ENCODE results near the gene CFAP54. TPM values are rescaled to one million over a fixed set of nuclear protein-coding genes. Genes with fewer than 3 reads are reported as not detected.

Gene CFAP54
- polyA plus RNA-seq, 3 donors = 2.1 to 2.3 (median 2.2) TPM

DNA sequence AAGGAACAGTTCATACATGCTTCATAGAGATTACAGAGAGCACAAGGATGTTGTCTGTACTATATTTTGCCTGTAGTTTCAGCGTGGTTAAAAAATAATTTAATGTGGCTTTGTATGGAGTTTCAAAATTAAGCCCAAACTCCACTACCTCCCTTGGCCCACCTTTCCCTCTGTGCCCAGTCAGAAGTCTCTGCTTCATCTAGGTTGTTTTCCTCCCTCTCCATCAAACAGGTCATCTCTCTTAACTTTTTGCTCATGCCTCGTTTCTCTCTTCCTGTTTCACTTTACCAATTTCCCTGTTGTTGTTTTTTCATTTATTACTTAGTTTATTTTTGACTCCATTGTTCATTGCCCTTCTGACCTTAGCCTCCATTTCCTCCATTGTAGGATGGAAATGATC, 322.8 kb downstream of the CFAP54 start:
- DNase-seq (ENCODE audit: low read depth in 3 of 3, low spot score in 2 of 3) = no peak

DNA sequence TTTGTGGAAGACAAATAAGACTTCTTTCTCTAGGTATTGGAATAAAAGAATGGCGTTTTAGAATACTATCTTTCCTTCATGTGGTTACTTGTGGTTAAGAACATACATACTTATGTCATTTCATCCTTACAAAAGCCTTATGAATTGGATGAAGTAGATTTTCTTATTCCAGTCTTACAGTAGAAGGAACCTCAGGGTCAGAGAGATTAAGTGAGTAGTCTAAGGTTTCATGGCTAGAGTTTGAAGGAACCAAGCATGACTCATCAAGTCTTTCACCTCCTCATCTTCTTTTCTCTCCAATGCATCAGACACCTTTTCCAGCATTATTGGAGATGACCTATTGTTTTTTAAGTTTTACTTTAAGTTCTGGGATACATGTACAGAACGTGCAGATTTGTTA, 324.8 kb downstream of the CFAP54 start:
- DNase-seq (ENCODE audit: low read depth in 3 of 3, low spot score in 2 of 3) = no peak

DNA sequence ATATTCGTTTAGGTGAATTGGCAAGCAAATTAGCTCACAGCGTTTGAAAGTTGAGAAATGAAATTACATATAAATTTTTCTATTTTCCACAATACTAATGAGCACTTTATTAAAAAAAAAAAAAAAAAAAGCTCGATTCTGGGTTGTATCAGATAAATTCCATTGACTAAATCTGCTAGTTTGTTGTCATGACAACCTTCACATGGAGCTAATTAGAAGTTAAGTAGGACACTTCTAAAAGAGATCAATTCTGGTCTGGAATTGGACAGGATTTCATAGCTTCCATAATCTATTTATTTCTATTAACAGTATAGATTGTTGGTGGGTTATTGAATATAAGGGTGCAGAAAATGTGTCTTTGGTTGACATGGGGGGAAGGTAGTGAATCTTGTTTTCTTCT, 332.2 kb downstream of the CFAP54 start:
- no peak for DNase-seq (ENCODE audit: low read depth in 3 of 3, low spot score in 2 of 3)

DNA sequence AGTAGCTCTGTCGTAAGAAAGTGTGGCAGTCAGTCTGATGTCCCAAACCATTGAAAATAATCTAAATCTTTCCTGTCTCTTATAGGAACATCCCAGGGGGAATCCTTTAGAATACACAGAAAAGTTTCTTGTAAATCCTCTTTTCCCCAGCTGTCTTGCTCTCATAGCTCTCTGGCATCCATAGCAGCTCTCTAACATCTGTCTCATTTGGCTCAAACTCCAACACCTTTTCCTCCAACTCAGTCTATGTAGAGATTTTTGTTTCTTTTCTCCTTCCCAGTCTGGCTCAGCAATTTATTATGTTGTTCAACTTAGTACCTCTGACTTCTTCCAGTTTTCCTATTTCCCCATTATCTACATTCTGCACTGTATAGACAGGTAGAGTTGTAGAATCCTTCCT, 333.3 kb downstream of the CFAP54 start:
- DNase-seq (ENCODE audit: low read depth in 3 of 3, low spot score in 2 of 3) = no peak

DNA sequence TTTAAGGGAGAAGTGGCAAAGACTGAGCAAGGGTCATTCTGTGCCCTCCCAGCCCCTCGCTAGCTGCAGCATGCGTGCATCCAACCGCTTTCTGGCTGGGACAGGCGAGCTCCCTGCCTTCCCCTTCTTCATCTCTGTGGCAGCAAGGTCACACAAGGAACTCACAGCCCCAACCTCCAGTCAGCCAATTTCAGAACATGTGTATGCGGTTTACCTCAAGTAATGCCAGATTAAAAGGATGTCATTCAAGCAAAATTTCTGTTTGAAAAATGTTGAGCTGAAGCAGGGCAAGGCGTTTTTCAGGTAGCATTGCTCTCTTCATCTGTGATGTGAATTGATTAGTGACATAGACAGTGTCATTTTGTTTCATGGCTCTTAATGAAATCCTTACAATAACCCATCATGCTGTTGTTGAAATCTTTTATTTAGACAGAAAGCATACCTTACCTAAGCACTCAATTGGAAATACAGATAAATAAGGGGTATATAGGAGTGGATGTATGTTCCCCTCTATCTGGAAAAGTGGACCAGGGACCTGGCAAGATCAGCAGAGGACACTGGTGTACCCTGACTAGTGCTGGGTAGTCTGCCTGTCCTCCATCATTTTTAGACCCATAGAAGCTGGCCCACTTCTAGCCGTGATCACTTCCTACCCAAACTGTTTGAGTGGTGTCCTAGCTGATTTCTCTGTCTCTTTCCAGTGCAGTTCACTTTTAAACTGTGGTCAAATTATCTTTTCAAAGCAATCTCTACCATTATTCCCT, 334.9 kb downstream of the CFAP54 start:
- no peak for DNase-seq (ENCODE audit: low read depth in 3 of 3, low spot score in 2 of 3)

DNA sequence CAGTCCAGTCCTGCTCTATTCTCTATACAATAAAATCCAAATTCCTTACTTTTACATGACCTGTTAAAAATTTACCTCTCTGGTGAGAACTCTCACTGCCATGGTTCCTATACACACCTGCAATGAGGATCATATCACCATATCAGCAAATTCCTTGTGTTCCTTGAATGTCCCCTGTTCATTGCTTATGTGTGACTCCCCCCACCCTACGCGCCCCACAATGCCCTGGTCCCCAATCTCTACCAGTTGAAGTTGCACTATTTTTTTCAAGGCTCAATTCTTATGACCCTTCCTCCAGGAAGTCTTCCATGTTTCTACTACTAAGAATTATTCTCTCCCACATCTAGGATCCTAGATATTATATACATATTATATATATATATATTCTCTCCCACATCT, 335.5 kb downstream of the CFAP54 start:
- DNase-seq (ENCODE audit: low read depth in 3 of 3, low spot score in 2 of 3) = no peak

DNA sequence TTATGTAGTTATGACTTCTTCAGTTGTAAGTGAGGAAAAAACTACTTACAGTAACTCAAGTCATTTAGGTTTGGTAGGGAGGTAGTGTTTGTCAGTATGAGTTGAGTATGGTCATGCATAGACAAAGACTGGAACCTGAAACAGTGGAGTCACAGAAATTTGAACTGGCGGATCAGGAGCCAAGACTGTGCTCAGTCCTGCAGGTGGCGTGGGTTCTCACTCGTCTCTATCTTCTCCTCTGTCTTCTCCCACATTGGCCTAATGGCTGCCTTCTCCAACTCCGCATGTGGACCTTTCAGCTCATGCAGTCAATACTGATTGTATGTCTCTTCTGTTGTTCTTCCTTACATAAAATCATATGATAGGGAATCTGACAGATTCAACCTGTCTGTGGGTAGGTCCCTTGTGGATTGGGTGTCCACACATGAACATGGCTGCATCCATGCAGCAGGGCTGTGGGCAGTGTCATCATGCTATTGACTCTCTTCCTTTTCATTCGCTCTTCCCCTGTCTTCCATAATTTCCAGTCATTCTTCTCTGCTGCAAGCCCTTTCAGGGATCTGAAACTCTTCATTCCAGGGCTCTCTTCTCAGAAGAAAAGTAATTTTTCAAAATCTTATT, 338.9 kb downstream of the CFAP54 start:
- DNase-seq (ENCODE audit: low read depth in 3 of 3, low spot score in 2 of 3) = no peak

DNA sequence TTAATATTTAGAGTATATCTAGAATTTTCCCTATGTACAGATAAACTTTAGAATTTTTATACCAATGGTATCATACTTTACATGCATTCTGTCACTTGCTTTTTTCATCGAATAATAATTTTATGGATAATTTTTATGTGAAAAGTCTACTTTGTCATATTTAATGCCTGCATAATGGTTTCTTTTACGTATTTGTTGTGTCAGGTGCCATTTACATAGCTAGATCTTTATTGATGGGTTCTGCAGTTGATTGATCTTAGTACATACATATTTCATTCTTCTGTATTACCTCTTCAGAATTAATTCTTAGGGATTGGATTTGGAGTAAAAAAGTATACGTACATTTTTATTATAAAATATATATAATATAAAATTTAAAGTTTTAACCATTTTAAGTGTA, 340.0 kb downstream of the CFAP54 start:
- DNase-seq (ENCODE audit: low read depth in 3 of 3, low spot score in 2 of 3) = no peak

DNA sequence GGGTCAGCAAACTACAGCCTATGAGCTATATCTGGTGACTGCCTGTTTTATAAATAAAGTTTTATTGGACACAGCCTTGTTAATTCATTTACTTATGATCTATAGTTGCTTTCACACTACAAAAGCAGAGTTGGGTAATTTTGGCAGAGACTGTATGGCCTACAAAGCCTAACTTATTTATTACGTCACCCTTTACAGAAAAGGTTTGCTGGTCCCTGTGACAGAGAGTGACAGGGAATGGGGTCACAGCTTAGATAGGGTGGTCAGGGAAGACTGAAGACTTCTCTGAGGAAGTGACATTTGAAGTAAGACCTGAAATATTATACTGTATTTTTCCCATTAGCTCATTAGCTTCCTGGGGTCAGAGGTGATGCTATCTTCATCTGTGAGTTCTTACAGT, 342.0 kb downstream of the CFAP54 start:
- DNase-seq (ENCODE audit: low read depth in 3 of 3, low spot score in 2 of 3) = no peak

DNA sequence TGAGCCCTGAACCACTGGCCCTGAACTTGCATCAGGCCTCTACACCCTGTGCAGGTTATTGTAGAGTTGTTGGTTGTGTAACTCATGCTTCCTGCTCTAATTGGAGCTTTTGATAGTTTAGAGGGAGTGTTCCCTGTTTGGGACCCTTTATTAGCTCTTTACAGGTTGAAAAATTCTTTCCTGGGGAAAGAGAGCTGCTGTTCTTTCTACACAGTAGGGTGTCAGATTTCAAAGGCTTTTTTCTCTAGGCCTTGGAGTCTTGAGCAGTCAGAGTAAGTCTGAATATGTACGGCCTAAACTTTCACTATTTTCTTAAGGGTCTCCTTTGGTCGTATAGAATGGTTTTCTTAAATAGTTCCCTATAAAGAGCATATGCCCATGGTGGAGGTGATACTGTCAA, 356.9 kb downstream of the CFAP54 start:
- DNase-seq (ENCODE audit: low read depth in 3 of 3, low spot score in 2 of 3) = peak in 2 of 3 donors; percentile 9 to 19

DNA sequence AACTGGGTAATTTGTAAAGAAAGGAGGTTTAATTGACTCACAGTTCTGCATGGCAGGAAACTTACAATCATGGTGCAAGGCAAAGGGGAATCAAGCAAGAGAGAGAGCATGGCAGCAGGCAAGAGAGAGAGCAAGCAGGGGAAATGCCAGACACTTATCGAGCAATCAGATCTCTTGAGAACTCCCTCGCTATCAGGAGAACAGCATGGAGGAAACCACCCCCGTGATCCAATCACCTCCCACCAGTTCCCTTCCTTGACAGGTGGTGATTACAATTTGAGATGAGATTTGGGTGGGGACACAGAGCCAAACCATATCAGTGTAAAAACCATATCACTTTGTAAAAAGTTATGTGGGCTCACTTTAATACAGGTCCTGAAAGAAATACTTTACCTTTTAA, 361.3 kb downstream of the CFAP54 start:
- no peak for DNase-seq (ENCODE audit: low read depth in 3 of 3, low spot score in 2 of 3)

DNA sequence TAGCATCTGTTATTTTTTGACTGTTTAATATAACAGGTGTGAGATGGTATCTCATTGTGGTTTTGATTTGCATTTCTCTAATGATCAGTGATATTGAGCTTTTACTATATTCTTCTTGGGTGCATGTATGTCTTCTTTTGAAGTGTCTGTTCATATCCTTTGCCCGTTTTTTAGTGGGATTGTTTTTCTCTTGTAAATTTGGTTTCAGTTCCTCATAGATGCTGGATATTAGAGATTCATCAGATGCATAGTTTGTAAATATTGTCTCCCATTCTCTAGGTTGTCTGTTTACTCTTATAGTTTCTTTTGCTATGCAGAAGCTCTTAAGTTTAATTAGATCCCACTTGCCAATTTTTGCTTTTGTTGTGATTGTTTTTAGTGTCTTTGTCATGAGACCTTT, 368.8 kb downstream of the CFAP54 start:
- DNase-seq (ENCODE audit: low read depth in 3 of 3, low spot score in 2 of 3) = no peak

DNA sequence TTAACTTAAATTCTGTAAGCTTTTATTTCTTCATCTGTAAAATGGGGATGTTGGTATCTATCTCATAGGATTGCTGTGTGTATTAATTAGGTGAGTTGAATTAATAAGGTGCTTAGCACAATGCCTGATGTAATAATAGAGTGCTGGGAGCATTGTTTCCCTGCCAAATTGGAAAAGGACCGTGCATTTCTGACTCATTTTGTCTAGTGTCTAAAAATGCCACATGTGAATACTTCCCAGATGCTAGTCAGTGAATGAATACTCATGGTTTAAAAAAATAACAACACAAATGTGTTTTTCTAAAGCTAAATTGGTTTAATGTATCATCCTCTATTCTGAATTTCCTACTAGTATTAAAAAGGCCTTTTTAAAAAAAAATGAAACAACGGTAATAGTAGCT, 372.3 kb downstream of the CFAP54 start:
- no peak for DNase-seq (ENCODE audit: low read depth in 3 of 3, low spot score in 2 of 3)

DNA sequence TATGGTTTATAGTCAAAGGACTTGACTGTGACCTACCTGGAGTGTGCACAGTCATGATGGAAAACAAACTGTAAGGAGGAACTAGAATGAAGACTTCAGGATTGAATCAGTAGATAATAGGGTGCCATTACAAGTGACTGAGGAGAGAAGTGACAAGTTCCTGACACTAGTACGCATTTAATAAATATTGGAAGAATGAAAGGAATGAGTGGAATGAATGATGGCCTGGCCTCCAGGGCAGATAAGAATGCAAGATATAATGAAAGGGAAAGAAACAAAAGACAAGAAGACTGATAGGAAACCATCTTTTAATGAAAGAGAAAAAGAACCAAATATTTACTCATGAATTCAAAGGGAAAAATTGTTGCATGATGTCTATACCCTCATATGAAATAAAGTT, 372.9 kb downstream of the CFAP54 start:
- no peak for DNase-seq (ENCODE audit: low read depth in 3 of 3, low spot score in 2 of 3)

DNA sequence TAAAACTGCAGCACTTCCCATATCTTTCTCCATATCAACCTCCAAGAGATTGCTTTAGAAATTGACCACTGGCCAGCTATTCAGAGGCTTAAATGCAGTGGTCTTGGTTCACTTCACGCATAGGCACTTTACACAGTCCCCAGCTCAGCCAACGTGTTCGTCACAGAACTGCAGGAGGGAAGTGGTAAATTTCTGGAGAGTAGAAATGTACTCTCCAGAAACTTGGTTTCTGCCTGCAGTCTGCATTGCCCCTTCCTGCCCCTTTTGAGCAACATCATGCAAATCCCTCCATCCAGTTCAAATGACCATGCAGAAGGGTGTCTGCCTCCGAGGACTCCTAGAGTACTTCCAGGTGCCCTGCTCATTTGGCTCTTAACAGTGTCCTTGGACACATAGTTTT, 375.0 kb downstream of the CFAP54 start:
- no peak for DNase-seq (ENCODE audit: low read depth in 3 of 3, low spot score in 2 of 3)

DNA sequence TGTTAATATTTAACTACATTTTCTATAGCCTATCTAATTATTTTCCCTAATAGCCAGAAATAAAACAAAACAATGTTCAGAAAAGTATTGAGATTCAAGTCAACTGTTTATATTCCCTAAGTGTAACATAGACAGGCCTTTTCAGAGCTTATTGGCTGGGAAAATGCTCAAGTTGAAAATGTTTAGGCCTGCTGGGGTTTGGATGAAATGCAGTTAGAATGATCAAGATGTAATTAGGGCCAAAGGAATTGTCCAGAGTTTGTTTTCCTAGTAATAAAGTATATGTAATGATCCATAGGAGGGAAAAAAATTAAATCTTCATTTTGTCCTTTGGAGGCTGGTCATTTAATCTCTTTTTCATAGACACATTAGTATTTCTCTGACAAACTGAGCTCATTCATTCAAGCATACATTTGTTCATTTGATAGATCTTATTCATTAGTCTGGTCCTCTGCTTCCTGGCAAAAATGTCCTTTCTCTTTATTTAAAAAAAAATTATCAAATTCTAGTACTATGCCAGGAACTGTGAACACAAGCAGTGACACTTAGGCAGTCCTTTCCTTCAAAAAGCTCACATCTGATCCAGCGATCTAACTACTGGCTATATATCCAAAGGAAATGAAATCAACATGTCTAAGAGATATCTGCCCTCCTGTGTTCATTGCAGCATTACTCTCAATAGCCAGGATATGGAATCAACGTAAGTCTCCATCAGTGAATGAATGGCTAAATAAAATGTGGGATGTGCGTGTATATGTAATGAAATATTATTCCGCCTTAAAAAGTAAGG, 377.6 kb downstream of the CFAP54 start:
- DNase-seq (ENCODE audit: low read depth in 3 of 3, low spot score in 2 of 3) = no peak

DNA sequence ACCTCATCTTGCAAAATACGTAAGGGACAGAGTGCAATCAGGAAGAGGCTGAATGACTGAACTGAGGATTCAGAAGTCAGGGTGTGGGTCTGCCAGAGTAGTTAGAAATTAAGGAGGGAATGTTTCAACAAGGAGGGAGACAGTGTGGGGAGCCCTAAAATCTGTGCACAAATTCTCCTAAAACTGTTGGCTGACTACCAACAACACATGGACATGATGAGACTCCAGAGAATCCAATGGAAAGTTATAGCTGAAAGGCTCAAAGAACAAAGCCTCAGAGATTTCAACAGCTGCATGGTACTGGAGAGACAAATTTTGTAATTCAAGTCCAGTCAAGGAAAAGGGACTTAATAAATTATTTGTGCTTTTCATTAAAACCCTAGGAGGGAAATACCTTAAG, 381.6 kb downstream of the CFAP54 start:
- no peak for DNase-seq (ENCODE audit: low read depth in 3 of 3, low spot score in 2 of 3)

DNA sequence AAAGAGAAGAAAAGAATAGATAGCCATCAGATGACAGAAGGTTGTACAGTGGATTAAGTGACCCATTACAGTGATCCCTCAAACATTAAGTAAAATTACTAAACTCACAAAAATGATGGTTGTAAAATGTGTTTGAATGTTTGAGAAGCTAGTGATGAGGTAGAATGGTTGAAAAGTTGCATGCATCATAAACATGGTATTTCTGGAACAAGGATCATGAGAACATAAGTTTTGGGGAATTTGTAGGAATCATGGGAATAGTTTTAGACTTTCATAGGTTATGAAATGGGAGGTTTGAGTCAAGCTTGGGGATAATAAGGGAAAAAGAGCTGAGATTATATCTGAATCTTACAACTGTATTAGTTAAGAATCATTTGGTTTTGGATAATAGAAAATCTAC, 383.6 kb downstream of the CFAP54 start:
- DNase-seq (ENCODE audit: low read depth in 3 of 3, low spot score in 2 of 3) = no peak

DNA sequence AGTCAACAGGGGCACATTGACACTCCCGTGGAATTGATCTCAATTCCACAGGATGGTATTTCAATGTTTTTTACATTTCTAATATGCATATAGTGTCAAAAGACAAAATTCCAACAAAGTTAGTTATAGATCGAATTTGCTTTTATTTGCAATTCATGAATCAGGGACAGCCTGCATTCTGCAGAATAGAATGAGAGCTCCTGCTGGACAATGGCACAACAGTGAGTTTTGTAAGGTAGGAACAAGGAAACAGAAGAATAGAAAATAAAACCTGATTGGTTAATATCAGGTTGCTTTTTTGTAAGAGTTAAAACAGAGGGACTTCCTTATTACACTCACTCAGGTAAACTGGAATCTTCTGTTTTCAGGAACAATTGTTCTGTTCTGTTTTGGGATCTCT, 384.8 kb downstream of the CFAP54 start:
- no peak for DNase-seq (ENCODE audit: low read depth in 3 of 3, low spot score in 2 of 3)

DNA sequence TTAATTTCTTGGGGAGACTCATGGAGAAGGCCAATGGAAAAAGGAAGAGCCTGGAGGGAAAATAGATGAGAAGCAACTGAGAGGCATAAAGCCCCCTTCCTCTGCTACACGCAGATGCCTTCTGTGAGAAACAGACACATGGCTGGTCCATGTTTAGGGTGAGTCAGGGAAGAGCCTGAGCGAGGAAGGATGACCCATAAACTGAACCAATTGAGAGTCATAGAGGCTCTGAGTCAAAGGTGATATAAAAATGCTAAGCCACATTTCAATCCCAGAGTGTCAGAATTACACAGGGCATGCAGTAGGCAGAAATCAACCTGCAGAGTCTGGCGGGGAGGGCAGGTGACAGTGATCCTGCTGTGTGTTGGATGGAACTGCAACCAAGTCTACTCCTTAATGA, 387.6 kb downstream of the CFAP54 start:
- DNase-seq (ENCODE audit: low read depth in 3 of 3, low spot score in 2 of 3) = no peak

DNA sequence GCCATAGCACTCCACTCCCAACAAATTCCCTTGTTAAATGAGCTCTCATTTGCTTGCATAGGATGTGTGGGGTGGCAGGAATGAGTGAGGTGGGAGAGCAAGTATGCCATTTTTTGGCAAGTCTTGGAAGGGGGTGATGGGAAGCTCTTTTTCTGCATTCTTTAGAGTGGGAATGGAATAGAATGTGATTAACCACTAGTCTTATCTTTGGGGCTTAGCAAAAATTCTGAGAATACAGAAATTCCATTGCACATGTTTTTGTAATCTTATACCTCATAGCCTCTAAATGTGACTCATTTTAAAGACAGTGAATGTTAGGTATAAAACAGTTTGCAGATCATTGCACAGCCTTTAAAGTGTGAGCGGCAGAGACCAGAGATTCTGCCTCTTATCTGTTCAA, 389.3 kb downstream of the CFAP54 start:
- no peak for DNase-seq (ENCODE audit: low read depth in 3 of 3, low spot score in 2 of 3)

DNA sequence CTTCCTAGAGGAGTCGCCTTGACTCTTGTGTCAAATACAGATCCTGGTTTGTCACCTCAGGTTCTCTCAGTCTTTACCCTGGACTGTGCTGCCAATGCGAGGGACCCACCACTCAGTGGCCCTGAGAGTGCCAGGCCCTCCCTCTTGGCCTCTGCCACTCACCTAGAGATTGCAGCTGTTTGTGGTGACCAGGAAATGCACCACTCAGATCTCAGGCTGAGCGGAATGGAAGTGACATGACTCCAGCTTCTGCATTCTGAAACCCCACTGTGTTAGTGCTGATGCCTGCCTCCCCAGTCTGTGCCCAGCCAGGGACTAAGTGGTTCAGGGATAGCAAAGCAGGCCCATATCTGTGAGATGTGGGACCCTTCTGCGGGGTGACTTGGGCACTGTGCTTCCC, 389.9 kb downstream of the CFAP54 start:
- no peak for DNase-seq (ENCODE audit: low read depth in 3 of 3, low spot score in 2 of 3)
